ENCODE data around the gene NUP205. TPM values are rescaled to one million over a fixed set of nuclear protein-coding genes. Genes with fewer than 3 reads are reported as not detected.

The NUP205 gene
- total and polyA plus RNA-seq, 8 donors = 11.9 to 63.4 (median 24.4) TPM

Small RNAs within 50 kb of the gene (small RNA-seq; reads per million reads assigned to genes)
- 0 reads per million in 4 donors for gene RNU6-1154P

Other genes starting within 250 kb of the NUP205 start
- gene CNOT4, start 47.8 kb upstream of the NUP205 start, total RNA-seq = 10 to 100 TPM in 4 of 5 donors, 1 to 10 TPM in 1; 4.6 to 50.2 (median 18.3) TPM
- gene CNOT4, start 47.8 kb upstream of the NUP205 start, polyA plus RNA-seq = 1 to 10 TPM; 4.7 to 6.3 (median 5.5) TPM
- 10 to 100 TPM in 4 of 5 donors, 1 to 10 TPM in 1; 3.5 to 20.7 (median 12.7) TPM for gene STMP1, start 104.6 kb downstream of the NUP205 start, total RNA-seq
- 10 to 100 TPM; 29.9 to 42.0 (median 33.7) TPM for gene STMP1, start 104.6 kb downstream of the NUP205 start, polyA plus RNA-seq
- gene SLC13A4, start 170.3 kb downstream of the NUP205 start, total RNA-seq = not detected
- 1 to 10 TPM in 2 of 3 donors, under 1 TPM in 1; 0.31 to 1.7 (median 1.6) TPM for gene SLC13A4, start 170.3 kb downstream of the NUP205 start, polyA plus RNA-seq
- 1 to 10 TPM in 1 of 5 donors, not detected in 4; 5.8 TPM for gene FAM180A, start 190.9 kb downstream of the NUP205 start, total RNA-seq
- 1 to 10 TPM in 1 of 3 donors, under 1 TPM in 2; 0.08 to 2.1 (median 0.75) TPM for gene FAM180A, start 190.9 kb downstream of the NUP205 start, polyA plus RNA-seq